Measurements from ENCODE around the gene DEPDC4.

GRCh38 chr12:100214518-100214917, 52.4 kb downstream of the DEPDC4 start:
- TF ChIP-seq EZH2 (IDR thresholded peaks at IDR 0.05; ENCODE audit: insufficient read depth, poor library complexity, severe bottlenecking) (no peak), EZH2phosphoT487 (IDR thresholded peaks at IDR 0.05; ENCODE audit: insufficient read depth, low read depth) (no peak)

All from GM23248 (cell line).